Gastrocnemius medialis (tissue), 4 donors: ENCODE data around the gene ZSCAN29.

Experiments used
- CTCF ChIP-seq, 5 experiments: fragments of 450-650 bp in 3 of 5; fragments of 200-600 bp in 2 of 5; sonication (generic) in 2 of 5; IDR thresholded peaks in 4 of 5; conservative IDR thresholded peaks in 1 of 5; 1 replicate in 4 of 5; 2 replicates in 1 of 5; pipeline ENCODE4 v1.5.1; 2016 to 2019; ENCODE audit warnings: antibody characterized with exemption in 5 of 5, mild to moderate bottlenecking in 3 of 5, moderate library complexity in 3 of 5
- POLR2A ChIP-seq, 2 donors: fragments of 450-650 bp; IDR thresholded peaks; one replicate each; pipeline ENCODE4 v1.6.1; 2017; ENCODE audit warnings: antibody characterized with exemption in 2 of 2, mild to moderate bottlenecking in 2 of 2, moderate library complexity in 2 of 2

- TF ChIP-seq CTCF (IDR thresholded peaks at IDR 0.05 in 4 of 5, conservative IDR thresholded peaks at IDR 0.05 in 1 of 5) (no peak), POLR2A (IDR thresholded peaks at IDR 0.05) (no peak)
These were observed 18.0 kb downstream of the ZSCAN29 start for GRCh38 chr15:43352693-43353382.
